CD4-positive, alpha-beta T cell treated with Interleukin-1 beta for 1 hour (primary cell): ENCODE results near the gene C11orf42.

Source experiments
- DNase-seq, 2 donors: peaks; one replicate each; pipeline ENCODE4 v3.0.0-alpha.2; 2020 to 2022

C11orf42 gene

DNA sequence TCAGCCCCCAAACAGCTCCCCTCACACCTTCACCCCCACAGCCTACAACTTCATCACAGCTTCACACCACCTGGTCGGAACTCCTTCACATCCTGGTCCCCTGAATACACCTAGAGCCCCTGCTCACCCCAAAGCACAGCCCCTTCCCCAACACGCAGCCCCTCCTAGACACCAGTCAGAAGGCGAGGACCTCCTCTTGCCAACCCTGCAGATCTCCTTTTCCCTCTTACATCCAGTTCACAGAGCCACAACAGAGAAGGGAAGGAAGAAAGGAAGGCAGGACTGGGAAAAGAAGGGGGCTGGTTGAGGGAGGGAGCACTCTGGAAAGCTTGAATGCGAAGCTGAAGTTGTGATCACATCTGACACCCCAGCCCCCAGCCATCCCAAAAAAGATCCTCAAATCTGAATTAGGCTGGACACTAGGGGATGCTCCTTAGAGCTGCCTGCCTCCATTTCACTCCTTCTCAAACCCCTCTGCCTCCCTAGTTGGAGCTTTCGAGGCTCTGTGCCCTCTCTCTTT, 54.9 kb downstream of the C11orf42 start:
- DNase-seq, result no peak
